H1 (cell line): Measurements from ENCODE around the gene NDUFA9.

Experiments
- CTCF ChIP-seq, 3 experiments: IDR thresholded peaks; 1 replicate in 2 of 3; 2 replicates in 1 of 3; pipeline versions ENCODE4 v1.5.1 to v1.6.1; 2011; ENCODE audit warnings: low read length in 3 of 3, mild to moderate bottlenecking in 3 of 3, inconsistent platforms in 2 of 3, low read depth in 1 of 3, moderate library complexity in 1 of 3; ENCODE audit not compliant: insufficient read depth in 1 of 3; ENCODE audit errors: control extremely low read depth in 1 of 3
- GTF2F1 ChIP-seq: IDR thresholded peaks from 2 replicates; pipeline ENCODE4 v1.6.1; 2012; ENCODE audit warnings: low read depth, low read length, improper control_type of control experiment, borderline replicate concordance
- PHF8 ChIP-seq: fragments of 200-600 bp; sonication (generic); conservative IDR thresholded peaks from 2 replicates; pipeline ENCODE4 v1.7.1; 2012; ENCODE audit warnings: low read depth, mild to moderate bottlenecking, inconsistent platforms, low read length, moderate library complexity
- SIN3A ChIP-seq, 2 experiments: IDR thresholded peaks in 1 of 2; conservative IDR thresholded peaks in 1 of 2; 2 replicates each; pipeline ENCODE4 v1.6.1; 2011 to 2012; ENCODE audit warnings: low read length in 2 of 2, improper control_type of control experiment in 1 of 2, low read depth in 1 of 2, mild to moderate bottlenecking in 1 of 2
- SIX5 ChIP-seq: IDR thresholded peaks from 2 replicates; pipeline ENCODE4 v1.6.1; 2011; ENCODE audit warnings: mild to moderate bottlenecking, low read depth, low read length

GRCh38 chr12:4690760-4691159 is 41.8 kb downstream of the NDUFA9 start:
- TF ChIP-seq GTF2F1: no peak
- no peak for TF ChIP-seq PHF8
- no peak for TF ChIP-seq SIX5
- TF ChIP-seq SIN3A (conservative IDR thresholded peaks at IDR 0.05 in 1 of 2, IDR thresholded peaks at IDR 0.05 in 1 of 2; ENCODE audit: low read depth in 1 of 2, low read length in 2 of 2): no peak
- TF ChIP-seq CTCF (IDR thresholded peaks at IDR 0.05; ENCODE audit: control extremely low read depth in 1 of 3, insufficient read depth in 1 of 3, low read depth in 1 of 3, low read length in 3 of 3): no peak
